ENCODE results near the gene MTG2. TPM values are rescaled to one million over a fixed set of nuclear protein-coding genes. Genes with fewer than 3 reads are reported as not detected.

The MTG2 gene
- total and polyA plus RNA-seq, 2 donors from 2014 or later = 36.1 to 45.2 TPM

- Histone ChIP-seq H3K9me3 (ENCODE audit: control insufficient read depth in 2 of 3, insufficient read depth in 1 of 3, low read length in 3 of 3) (no peaks in the 10 kb centered on the region), H3K4me3 (ENCODE audit: low read length in 3 of 3) (no peak overlapping the region), H3K9ac (ENCODE audit: low read length in 3 of 3) (no peak overlapping the region), H3K27me3 (ENCODE audit: control insufficient read depth, insufficient read depth, low read length) (no peaks in the 10 kb centered on the region), H3K4me1 (ENCODE audit: control insufficient read depth in 2 of 3, insufficient read depth in 2 of 3, low read depth in 1 of 3, low read length in 3 of 3) (no peaks in the 10 kb centered on the region), H3K36me3 (ENCODE audit: control insufficient read depth in 2 of 3, insufficient read depth in 3 of 3, low read length in 3 of 3) (no peaks in the 10 kb centered on the region), H3K27ac (ENCODE audit: low read depth in 2 of 2, low read length in 2 of 2) (no peak overlapping the region)
- DNase-seq (no peak), FAIRE-seq (no peak)
- no peak for TF ChIP-seq CTCF (IDR thresholded peaks at IDR 0.05; ENCODE audit: borderline replicate concordance, extremely low read depth, insufficient read depth)
- intact Hi-C loops (cut with DNase I) = no loop called here
These were observed 47.4 kb downstream of the MTG2 start for GRCh38 chr20:62230276-62230675.

GRCh38 chr20:62230696-62231095 lies 47.9 kb downstream of the MTG2 start:
- Histone ChIP-seq H3K4me1 (ENCODE audit: control insufficient read depth in 2 of 3, insufficient read depth in 2 of 3, low read depth in 1 of 3, low read length in 3 of 3) (no peaks in the 10 kb centered on the region), H3K4me3 (ENCODE audit: low read length in 3 of 3) (no peak overlapping the region), H3K9me3 (ENCODE audit: control insufficient read depth in 2 of 3, insufficient read depth in 1 of 3, low read length in 3 of 3) (no peaks in the 10 kb centered on the region), H3K27ac (ENCODE audit: low read depth in 2 of 2, low read length in 2 of 2) (no peak overlapping the region), H3K36me3 (ENCODE audit: control insufficient read depth in 2 of 3, insufficient read depth in 3 of 3, low read length in 3 of 3) (no peaks in the 10 kb centered on the region), H3K9ac (ENCODE audit: low read length in 3 of 3) (no peak overlapping the region), H3K27me3 (ENCODE audit: control insufficient read depth, insufficient read depth, low read length) (no peaks in the 10 kb centered on the region)
- no peak for TF ChIP-seq CTCF (IDR thresholded peaks at IDR 0.05; ENCODE audit: borderline replicate concordance, extremely low read depth, insufficient read depth)
- FAIRE-seq = no peak
- intact Hi-C loops (cut with DNase I) = no loop called here
- DNase-seq = no peak

GRCh38 chr20:62231292-62231691 lies 48.5 kb downstream of the MTG2 start:
- intact Hi-C loops (cut with DNase I) = no loop called here
- Histone ChIP-seq H3K9ac (ENCODE audit: low read length in 3 of 3) (no peak overlapping the region), H3K9me3 (ENCODE audit: control insufficient read depth in 2 of 3, insufficient read depth in 1 of 3, low read length in 3 of 3) (no peaks in the 10 kb centered on the region), H3K4me3 (ENCODE audit: low read length in 3 of 3) (no peak overlapping the region), H3K27me3 (ENCODE audit: control insufficient read depth, insufficient read depth, low read length) (no peaks in the 10 kb centered on the region), H3K27ac (ENCODE audit: low read depth in 2 of 2, low read length in 2 of 2) (no peak overlapping the region), H3K4me1 (ENCODE audit: control insufficient read depth in 2 of 3, insufficient read depth in 2 of 3, low read depth in 1 of 3, low read length in 3 of 3) (no peaks in the 10 kb centered on the region), H3K36me3 (ENCODE audit: control insufficient read depth in 2 of 3, insufficient read depth in 3 of 3, low read length in 3 of 3) (no peaks in the 10 kb centered on the region)
- FAIRE-seq = no peak
- TF ChIP-seq CTCF (IDR thresholded peaks at IDR 0.05; ENCODE audit: borderline replicate concordance, extremely low read depth, insufficient read depth) = no peak
- no peak for DNase-seq

- TF ChIP-seq CTCF (IDR thresholded peaks at IDR 0.05; ENCODE audit: borderline replicate concordance, extremely low read depth, insufficient read depth) = no peak
- H3K27ac ChIP-seq (ENCODE audit: low read depth in 2 of 2, low read length in 2 of 2) = no peak overlapping the region
- H3K9me3 ChIP-seq (ENCODE audit: control insufficient read depth in 2 of 3, insufficient read depth in 1 of 3, low read length in 3 of 3) = no peaks in the 10 kb centered on the region
- no peak for FAIRE-seq
- no peaks in the 10 kb centered on the region for H3K36me3 ChIP-seq (ENCODE audit: control insufficient read depth in 2 of 3, insufficient read depth in 3 of 3, low read length in 3 of 3)
- DNase-seq = no peak
- no peaks in the 10 kb centered on the region for H3K27me3 ChIP-seq (ENCODE audit: control insufficient read depth, insufficient read depth, low read length)
- H3K9ac ChIP-seq (ENCODE audit: low read length in 3 of 3) = no peak overlapping the region
- H3K4me3 ChIP-seq (ENCODE audit: low read length in 3 of 3) = no peak overlapping the region
- H3K4me1 ChIP-seq (ENCODE audit: control insufficient read depth in 2 of 3, insufficient read depth in 2 of 3, low read depth in 1 of 3, low read length in 3 of 3) = peaks cover 0 to under 1% (median 0%) of the 10 kb centered on the region in 3 donors
- intact Hi-C loops (cut with DNase I) = no loop called here
These were observed 49.4 kb downstream of the MTG2 start for GRCh38 chr20:62232194-62232593.

Data from kidney (tissue), 14 donors.